Epithelial cell of esophagus (primary cell): ENCODE data around the gene KRTAP5-6.

Experiments used
- DNase-seq: peaks from one replicate; pipeline ENCODE4 v3.0.0; 2010; ENCODE audit warnings: low read depth
- H3K4me3 ChIP-seq: 2 replicates; pipeline ENCODE4 v1.5.1; 2011; ENCODE audit warnings: mild to moderate bottlenecking, low read length, control low read depth
- TF ChIP-seq, protein P1 (sequence below): IDR thresholded peaks from 2 replicates; pipeline ENCODE4 v1.5.1; 2011; ENCODE audit warnings: low read depth, mild to moderate bottlenecking, low read length, control low read depth, inconsistent platforms; ENCODE audit not compliant: insufficient read depth; ENCODE audit errors: missing control alignments

KRTAP5-6 gene

DNA sequence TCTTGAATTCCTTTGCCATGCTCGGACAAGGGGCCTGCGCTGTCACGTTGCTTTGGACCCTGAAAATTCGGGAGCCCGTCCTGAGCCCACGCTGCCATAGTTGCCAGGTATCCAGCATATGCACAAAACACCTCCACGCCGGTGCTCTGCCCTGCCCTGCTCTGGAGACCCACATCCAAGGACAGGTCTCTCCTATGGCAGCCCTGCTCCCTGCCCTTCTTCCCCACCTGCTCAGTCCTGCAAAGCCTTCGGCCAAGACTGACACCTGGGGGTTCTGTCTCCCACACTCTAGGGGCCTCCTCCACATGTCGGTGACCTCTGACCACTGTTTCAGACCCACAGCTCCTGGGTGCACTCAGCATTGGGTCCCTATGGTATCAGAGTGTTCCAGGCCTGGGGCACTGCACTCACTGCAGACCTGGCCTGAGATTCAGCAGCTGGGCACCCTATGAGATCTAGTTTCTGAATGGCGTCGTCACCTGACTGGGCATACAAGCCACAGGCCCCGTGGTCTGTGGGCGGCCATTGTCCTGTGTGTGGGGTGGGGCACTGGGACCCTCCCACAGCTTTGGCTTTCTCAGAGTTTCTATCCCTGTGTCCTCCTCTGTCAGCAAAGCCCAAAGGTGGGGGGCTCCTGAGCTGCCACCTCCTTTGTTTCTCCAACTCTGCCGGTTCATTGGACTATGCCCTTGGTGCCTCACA, 2.0 kb upstream of the KRTAP5-6 start:
- DNase-seq, result no peak
- no peak overlapping the region for H3K4me3 ChIP-seq
- TF ChIP-seq, protein P1, sequence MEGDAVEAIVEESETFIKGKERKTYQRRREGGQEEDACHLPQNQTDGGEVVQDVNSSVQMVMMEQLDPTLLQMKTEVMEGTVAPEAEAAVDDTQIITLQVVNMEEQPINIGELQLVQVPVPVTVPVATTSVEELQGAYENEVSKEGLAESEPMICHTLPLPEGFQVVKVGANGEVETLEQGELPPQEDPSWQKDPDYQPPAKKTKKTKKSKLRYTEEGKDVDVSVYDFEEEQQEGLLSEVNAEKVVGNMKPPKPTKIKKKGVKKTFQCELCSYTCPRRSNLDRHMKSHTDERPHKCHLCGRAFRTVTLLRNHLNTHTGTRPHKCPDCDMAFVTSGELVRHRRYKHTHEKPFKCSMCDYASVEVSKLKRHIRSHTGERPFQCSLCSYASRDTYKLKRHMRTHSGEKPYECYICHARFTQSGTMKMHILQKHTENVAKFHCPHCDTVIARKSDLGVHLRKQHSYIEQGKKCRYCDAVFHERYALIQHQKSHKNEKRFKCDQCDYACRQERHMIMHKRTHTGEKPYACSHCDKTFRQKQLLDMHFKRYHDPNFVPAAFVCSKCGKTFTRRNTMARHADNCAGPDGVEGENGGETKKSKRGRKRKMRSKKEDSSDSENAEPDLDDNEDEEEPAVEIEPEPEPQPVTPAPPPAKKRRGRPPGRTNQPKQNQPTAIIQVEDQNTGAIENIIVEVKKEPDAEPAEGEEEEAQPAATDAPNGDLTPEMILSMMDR, result no peak

DNA sequence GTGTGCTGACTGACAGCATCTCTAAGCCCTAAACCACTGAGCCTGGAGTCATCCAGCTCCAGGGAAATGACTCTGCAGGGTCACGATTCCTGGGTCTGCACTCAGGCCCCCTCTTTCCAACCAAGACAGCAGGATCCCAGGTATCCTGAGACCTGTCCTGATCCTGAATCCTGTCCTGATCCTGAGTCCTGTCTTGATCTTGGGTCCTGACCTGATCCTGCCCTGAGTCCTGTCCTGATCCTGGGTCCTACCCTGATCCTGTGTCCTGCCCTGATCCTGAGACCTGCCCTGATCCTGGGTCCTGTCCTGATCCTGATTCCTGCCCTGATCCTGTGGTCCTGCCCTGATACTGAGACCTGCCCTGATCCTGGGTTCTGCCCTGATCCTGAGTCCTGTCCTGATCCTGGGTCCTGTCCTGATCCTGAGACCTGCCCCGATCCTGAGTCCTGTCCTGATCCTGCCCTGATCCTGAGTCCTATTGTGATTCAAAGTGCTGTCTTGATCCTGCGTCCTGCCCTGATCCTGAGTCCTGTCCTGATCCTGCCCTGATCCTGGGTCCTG, 1.4 kb upstream of the KRTAP5-6 start:
- TF ChIP-seq, protein P1, result no peak
- H3K4me3 ChIP-seq, result no peak overlapping the region
- DNase-seq, result no peak

- TF ChIP-seq, protein P1, result no peak
- no peak for DNase-seq
- H3K4me3 ChIP-seq, result no peak overlapping the region
Observed at GRCh38 chr11:1699771-1700170, 2.8 kb downstream of the KRTAP5-6 start.

GRCh38 chr11:1701091-1701807, 4.3 kb downstream of the KRTAP5-6 start:
- TF ChIP-seq, protein P1, result no peak
- DNase-seq, result no peak
- no peak overlapping the region for H3K4me3 ChIP-seq

DNA sequence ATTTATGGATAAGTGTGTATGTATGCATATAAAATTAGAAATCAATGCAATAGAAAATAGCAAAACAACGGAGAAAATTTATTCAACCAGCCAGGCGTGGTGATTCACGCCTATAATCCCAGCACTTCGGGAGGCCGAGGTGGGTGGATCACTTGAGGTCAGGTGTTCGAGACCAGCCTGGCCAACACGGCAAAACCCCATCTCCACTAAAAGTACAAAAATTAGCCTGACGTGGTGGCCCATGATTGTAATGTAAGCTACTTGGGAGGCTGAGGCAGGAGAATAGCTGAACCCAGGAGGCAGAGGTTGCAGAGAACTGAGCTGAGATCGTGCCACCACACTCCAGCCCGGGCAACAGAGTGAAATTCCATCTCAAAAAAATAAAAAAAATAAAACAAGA, 5.5 kb downstream of the KRTAP5-6 start:
- no peak overlapping the region for H3K4me3 ChIP-seq
- TF ChIP-seq, protein P1, result no peak
- DNase-seq, result no peak

- no peak overlapping the region for H3K4me3 ChIP-seq
- TF ChIP-seq, protein P1, result no peak
- no peak for DNase-seq
Observed at GRCh38 chr11:1703146-1703545, 6.2 kb downstream of the KRTAP5-6 start.
